Ammon's horn (tissue), 1 donor: ENCODE data around the gene ARHGAP6.

Experiments used
- DNase-seq: peaks from one replicate; pipeline ENCODE4 v3.0.0-alpha.2; 2016; ENCODE audit warnings: low spot score

The ARHGAP6 gene

GRCh38 chrX:11355259-11355909 is 310.3 kb downstream of the ARHGAP6 start:
- DNase-seq, result no peak

- no peak for DNase-seq
These were observed 313.4 kb downstream of the ARHGAP6 start for GRCh38 chrX:11352296-11352741.

GRCh38 chrX:11351375-11352295 is 314.1 kb downstream of the ARHGAP6 start:
- no peak for DNase-seq

- DNase-seq, result no peak
These were observed 315.9 kb downstream of the ARHGAP6 start for GRCh38 chrX:11349661-11350337.

- DNase-seq, result no peak
These were observed 316.7 kb downstream of the ARHGAP6 start for GRCh38 chrX:11349020-11349419.

GRCh38 chrX:11347300-11347699 is 318.4 kb downstream of the ARHGAP6 start:
- DNase-seq, result no peak

GRCh38 chrX:11346121-11346682 is 319.5 kb downstream of the ARHGAP6 start:
- DNase-seq, result no peak

- no peak for DNase-seq
These were observed 323.0 kb downstream of the ARHGAP6 start for GRCh38 chrX:11342673-11343072.

- DNase-seq, result peak; percentile 29
These were observed 324.2 kb downstream of the ARHGAP6 start for GRCh38 chrX:11341274-11342201.

GRCh38 chrX:11337292-11338009 is 328.3 kb downstream of the ARHGAP6 start:
- no peak for DNase-seq

- no peak for DNase-seq
These were observed 329.5 kb downstream of the ARHGAP6 start for GRCh38 chrX:11336201-11336600.

- DNase-seq, result no peak
These were observed 331.6 kb downstream of the ARHGAP6 start for GRCh38 chrX:11334165-11334564.

- DNase-seq, result no peak
These were observed 333.9 kb downstream of the ARHGAP6 start for GRCh38 chrX:11331788-11332187.

GRCh38 chrX:11329021-11329420 is 336.7 kb downstream of the ARHGAP6 start:
- DNase-seq, result no peak

GRCh38 chrX:11328134-11328533 is 337.6 kb downstream of the ARHGAP6 start:
- DNase-seq, result no peak

GRCh38 chrX:11321986-11322385 is 343.7 kb downstream of the ARHGAP6 start:
- no peak for DNase-seq

- DNase-seq, result no peak
These were observed 345.8 kb downstream of the ARHGAP6 start for GRCh38 chrX:11319806-11320520.

- no peak for DNase-seq
These were observed 354.0 kb downstream of the ARHGAP6 start for GRCh38 chrX:11311706-11312105.

- no peak for DNase-seq
These were observed 356.5 kb downstream of the ARHGAP6 start for GRCh38 chrX:11309220-11309619.

GRCh38 chrX:11305641-11306040 is 360.1 kb downstream of the ARHGAP6 start:
- no peak for DNase-seq
